NCI-H2029 treated with DMSO at 0.1 percent for 48 hours (cell line): ENCODE results near the gene ZNF254.
"Not testable (repeated sequence)": the region's sequence is repeated elsewhere in the genome, so short reads cannot be mapped to it uniquely, and the experiment has no call there.

Experiments
- DNase-seq: peaks from one replicate; lab custom pipeline; 2025; lab: John Stamatoyannopoulos, UW

ZNF254 gene

GRCh38 chr19:24086974-24087595 lies at the start of gene ZNF254:
Gene ZNF254 (plus strand): TSS chr19:24087187. CDS start chr19:24087308, 121 bp downstream.
- peak; percentile 93 for DNase-seq

DNA sequence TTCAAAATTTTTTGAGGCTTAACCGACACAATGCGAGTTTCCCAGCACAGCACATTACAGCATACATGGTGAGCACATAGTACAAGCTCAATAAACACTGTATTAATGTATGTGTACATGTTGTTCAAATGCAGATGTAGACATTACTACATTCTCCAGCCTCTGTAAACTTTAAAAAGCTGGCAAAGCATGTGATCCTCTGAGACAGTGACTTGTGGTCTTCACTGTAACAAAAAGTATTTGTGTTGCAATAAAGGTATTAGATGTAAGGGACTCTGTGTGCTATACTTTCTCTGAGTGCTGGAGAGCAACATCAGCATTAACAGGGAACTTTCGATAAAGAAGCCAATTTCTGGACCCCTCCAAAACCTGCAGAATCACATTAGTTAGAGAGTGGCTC lies 46.4 kb upstream of the ZNF254 start:
- DNase-seq, result no peak

GRCh38 chr19:24041326-24041725 lies 45.7 kb upstream of the ZNF254 start:
- DNase-seq, result not testable (repeated sequence)

GRCh38 chr19:24046550-24046949 lies 40.4 kb upstream of the ZNF254 start:
- DNase-seq, result no peak

GRCh38 chr19:24048261-24048660 lies 38.7 kb upstream of the ZNF254 start:
- DNase-seq, result no peak

GRCh38 chr19:24049537-24049936 lies 37.5 kb upstream of the ZNF254 start:
- no peak for DNase-seq

- DNase-seq, result no peak
These were observed 35.5 kb upstream of the ZNF254 start for GRCh38 chr19:24051516-24051915.

DNA sequence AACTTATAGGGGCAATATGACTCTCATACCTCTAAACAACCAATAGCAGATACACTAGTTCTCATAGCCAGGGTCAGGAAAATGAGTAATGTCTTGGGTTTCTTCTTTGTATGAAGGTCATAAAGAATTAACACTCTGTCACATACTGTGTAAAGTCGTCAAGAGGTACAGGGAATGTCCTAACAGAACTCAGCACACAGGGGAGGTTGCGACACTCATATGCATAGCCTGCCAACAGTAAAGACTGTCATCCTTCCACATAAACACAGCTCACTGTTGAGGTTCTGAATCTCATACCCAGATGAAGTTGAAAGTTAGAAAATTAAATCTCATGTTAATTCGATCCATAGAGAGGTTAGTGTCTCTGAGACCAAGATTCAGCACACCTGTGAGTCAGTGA lies 34.2 kb upstream of the ZNF254 start:
- DNase-seq, result no peak

- no peak for DNase-seq
These were observed 33.4 kb upstream of the ZNF254 start for GRCh38 chr19:24053601-24054000.

DNA sequence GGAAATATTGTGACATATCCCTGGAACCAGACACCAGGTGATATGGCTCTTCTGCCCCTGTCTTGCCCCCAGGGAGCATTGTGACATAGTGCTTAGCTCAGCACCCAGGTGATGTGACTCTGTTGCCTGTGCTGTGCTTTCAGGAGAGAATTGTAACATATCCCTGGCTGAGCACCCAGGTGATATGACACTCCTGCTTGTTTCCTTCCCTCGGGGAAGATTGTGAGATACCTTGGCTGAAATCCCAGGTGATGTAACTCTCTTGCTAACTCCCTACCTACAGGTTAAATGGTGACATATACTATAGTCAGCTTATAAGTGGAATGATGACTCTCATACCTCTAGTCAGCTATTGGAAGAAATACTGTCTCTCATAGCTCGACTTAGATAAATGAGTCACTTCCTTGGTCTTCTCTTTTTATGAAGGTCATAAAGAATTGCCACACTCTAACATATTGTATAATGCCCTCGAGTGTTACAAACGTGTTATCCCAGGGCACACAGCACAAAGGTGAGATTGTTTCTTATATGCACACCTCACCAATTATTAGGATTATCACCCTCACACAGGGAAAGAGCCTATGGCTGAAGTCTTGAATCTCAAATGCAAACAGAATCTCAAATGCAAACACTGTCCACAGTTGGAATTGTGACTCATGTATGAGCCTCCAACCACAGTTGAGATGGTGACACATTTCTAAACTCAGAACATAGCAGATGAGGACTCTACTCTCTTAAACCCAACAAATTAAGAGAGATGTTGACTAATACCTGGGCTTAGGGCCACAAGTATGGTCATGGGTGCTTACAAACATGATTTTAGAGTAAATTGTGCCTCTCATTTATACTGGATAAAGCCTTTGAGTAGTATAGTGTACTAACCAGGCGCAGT lies 32.7 kb upstream of the ZNF254 start:
- DNase-seq, result no peak

- no peak for DNase-seq
These were observed 31.4 kb upstream of the ZNF254 start for GRCh38 chr19:24055548-24055947.

DNA sequence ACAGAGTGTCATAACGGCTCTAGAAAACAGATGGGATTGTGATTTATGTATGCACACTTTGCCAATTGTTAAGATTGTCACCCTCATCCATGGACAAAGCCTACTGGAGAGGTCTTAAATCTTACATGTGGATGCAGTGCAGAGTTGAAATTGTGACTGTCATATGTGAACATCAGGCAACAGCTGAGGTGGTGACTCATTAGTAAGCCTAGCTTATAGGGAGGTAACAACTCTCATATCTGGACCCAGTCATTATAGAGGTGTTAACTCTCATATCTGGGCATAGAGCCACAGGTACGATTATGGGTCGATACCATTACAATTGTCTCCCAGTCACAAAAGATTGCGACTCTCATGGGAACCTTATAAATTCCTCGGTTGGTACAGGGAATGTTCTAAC lies 29.8 kb upstream of the ZNF254 start:
- DNase-seq, result no peak

GRCh38 chr19:24059563-24060295 lies 27.3 kb upstream of the ZNF254 start:
- DNase-seq, result no peak

DNA sequence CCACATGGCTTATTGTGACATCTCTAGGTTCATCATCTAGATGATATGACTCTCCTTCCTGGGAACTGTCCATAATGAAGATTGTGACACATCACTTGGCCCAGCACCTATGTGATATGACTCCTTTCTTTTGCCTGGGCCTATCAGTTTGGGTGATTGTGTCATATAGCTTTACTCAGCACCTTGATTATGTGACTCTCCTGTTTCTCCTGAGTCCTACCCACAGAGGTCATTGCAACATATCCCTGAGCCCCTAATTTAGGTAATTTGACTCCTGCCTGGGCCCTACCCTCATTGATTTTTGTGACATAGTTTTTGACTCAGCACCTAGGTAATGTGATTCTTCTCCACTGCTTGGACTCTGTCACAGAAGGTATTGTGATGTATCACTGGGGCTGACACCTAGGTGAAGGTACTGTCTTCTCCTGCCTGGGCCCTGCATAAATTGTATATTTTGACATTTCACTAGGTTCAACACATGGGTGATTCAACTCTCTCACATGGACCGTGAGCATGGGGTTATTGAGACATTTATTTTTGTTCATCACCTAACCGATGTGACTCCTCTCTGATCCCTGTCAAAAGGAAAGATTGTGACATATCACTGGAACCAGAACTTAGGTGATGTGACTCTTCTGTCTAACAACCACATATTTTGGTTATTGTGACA lies 26.2 kb upstream of the ZNF254 start:
- DNase-seq, result no peak

DNA sequence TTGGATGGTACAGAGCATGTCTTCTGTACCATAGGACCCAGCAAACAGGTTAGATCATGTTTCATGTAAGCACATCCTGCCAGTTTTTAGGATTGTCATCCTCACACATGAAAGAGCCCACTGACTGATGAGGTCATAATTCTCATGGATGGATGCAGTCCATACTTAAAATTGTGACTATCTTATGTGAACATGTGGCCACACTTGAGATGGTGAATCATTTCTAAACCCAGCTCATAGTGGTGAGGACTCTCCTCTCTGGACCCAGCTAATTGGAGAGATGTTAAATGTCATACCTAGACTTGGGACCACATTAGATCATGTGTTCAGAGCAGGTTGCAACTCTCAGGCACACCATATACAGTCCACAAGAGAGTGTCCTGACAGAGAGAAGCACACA lies 24.8 kb upstream of the ZNF254 start:
- DNase-seq, result no peak

- no peak for DNase-seq
These were observed 23.7 kb upstream of the ZNF254 start for GRCh38 chr19:24063295-24063694.

DNA sequence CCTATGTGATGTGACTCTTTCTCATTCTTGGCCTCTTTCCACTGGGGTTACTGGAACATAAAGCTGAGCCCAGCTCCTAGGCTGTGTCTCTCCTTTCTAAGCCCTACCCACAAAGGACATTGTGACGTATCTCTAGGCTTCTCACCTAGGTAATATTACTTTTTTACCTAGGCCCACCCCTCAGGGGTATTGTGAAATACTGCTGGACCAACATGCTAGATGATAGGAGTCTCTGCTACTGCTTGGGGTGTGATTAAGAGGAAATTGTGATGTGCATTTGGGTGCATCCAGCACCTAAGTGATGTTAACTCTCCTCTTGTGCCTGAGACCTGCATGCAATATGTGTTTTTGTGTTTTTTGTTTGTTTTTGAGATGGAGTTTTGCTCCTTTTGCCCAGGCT lies 22.8 kb upstream of the ZNF254 start:
- no peak for DNase-seq

GRCh38 chr19:24065243-24065642 lies 21.7 kb upstream of the ZNF254 start:
- no peak for DNase-seq

GRCh38 chr19:24065865-24066604 lies 21.0 kb upstream of the ZNF254 start:
- no peak for DNase-seq

DNA sequence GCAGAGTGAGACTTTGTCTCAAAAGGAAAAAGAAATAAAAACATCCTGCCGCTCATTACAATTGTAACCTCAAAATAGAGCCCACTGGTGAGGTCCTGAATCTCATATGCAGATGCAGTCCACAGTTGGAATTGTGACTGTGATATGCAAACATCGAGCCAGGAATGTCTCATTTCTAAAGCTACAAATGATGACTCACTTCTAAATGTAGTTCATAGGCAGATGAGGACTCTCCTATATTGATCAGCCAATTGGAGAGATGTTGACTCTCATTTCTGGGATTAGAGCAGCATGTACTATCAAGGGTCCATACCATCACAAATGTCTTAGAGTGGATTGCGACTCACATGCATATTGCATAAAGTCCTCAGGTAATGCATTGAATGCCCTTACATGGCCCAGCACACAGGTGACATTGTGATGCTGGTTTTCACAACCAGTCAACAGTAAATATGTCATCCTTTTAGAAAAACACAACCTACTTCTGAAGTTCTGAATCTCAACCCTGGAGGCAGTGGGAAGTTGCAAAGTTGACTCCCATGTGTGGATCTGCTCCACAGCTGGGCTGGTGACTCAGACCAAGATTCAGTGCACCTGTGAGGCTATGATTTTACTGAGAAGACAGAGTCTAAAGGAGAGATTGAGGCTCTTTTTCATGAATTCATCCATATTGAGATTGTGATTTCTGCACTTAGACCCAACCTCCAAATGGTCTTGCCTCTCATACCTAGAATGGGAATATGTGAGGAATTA lies 16.9 kb upstream of the ZNF254 start:
- no peak for DNase-seq

GRCh38 chr19:24071078-24071477 lies 15.9 kb upstream of the ZNF254 start:
- no peak for DNase-seq
